Measurements from ENCODE around the gene GUK1. TPM values are rescaled to one million over a fixed set of nuclear protein-coding genes. Genes with fewer than 3 reads are reported as not detected.

GUK1 gene
- total and polyA plus RNA-seq, 2 of the 4 experiments (the other 2 are of a cell fraction), result 465 to 548 TPM

- H4K8ac ChIP-seq (ENCODE audit: low read depth in 2 of 2, low read length in 2 of 2), result no peak overlapping the region
- H4K91ac ChIP-seq (ENCODE audit: insufficient read depth, low read depth, low read length), result no peak overlapping the region
- intact Hi-C loops (cut with micrococcal nuclease), result no loop called here
- H3K9me3 ChIP-seq (ENCODE audit: control insufficient read depth, insufficient read depth, low read length), result no peaks in the 10 kb centered on the region
- no peak overlapping the region for H3K9ac ChIP-seq (ENCODE audit: low read depth, low read length)
- H3K14ac ChIP-seq (replicated peaks; ENCODE audit: low read depth, low read length), result no peak overlapping the region
- no peak overlapping the region for H2BK15ac ChIP-seq (ENCODE audit: low read depth, low read length)
- H3K4me3 ChIP-seq (ENCODE audit: insufficient read depth, low read depth, low read length), result no peak overlapping the region
- no peak overlapping the region for H2BK20ac ChIP-seq (ENCODE audit: low read depth, low read length)
- no peak for DNase-seq
- no peak overlapping the region for H3K4me2 ChIP-seq (ENCODE audit: low read depth, low read length)
- no peak overlapping the region for H2AFZ ChIP-seq (replicated peaks; ENCODE audit: low read length, poor library complexity)
- no CpG with 5 or more reads among the region's 3 CpGs for WGBS, 2 experiments (ENCODE audit: extremely low coverage in 2 of 2, insufficient read length in 1 of 2)
- peaks cover 14 to 43% of the 10 kb centered on the region in 2 experiments for H3K79me1 ChIP-seq (ENCODE audit: low read depth in 1 of 2, low read length in 2 of 2)
- peaks cover 23% of the 10 kb centered on the region for H3K4me1 ChIP-seq (ENCODE audit: control insufficient read depth, insufficient read depth, low read length)
- no peak overlapping the region for H3K27ac ChIP-seq (ENCODE audit: insufficient read depth, low read length)
- no peak overlapping the region for H2BK5ac ChIP-seq (ENCODE audit: low read depth, low read length, poor library complexity, severe bottlenecking)
- H3K56ac ChIP-seq (ENCODE audit: extremely low read depth, insufficient read depth, low read length), result no peak overlapping the region
- peaks cover 3% of the 10 kb centered on the region; the same call in 1 of the 2 replicates for H3K36me3 ChIP-seq (ENCODE audit: control insufficient read depth, insufficient read depth, low read length)
- H3K9me1 ChIP-seq (ENCODE audit: insufficient read depth, low read length), result peaks cover 16% of the 10 kb centered on the region
- peaks cover 7% of the 10 kb centered on the region; the same call in 1 of the 2 replicates for H4K20me1 ChIP-seq (ENCODE audit: insufficient read depth, low read length)
- no peak overlapping the region for H3K4ac ChIP-seq (ENCODE audit: low read depth, low read length)
- POLR2A ChIA-PET (ENCODE audit: unreplicated experiment), result interaction anchor here (0.6 kb wide), 1 partner anchor 15 kb away, joined by 3 read pairs; no protein-coding TSS in a partner anchor
- H3K27me3 ChIP-seq (ENCODE audit: control insufficient read depth, insufficient read depth, low read length), result no peaks in the 10 kb centered on the region
- CTCF ChIA-PET, result no interaction called here
- TF ChIP-seq RAD21 (IDR thresholded peaks at IDR 0.05; ENCODE audit: low read length), result no peak
- TF ChIP-seq CEBPB (IDR thresholded peaks at IDR 0.05; ENCODE audit: low read depth, low read length), result no peak
- TF ChIP-seq FOS (IDR thresholded peaks at IDR 0.05; ENCODE audit: low read depth, low read length), result no peak
- no peak for TF ChIP-seq NFE2L2 (IDR thresholded peaks at IDR 0.05; ENCODE audit: low read depth, low read length)
- TF ChIP-seq MXI1 (IDR thresholded peaks at IDR 0.05; ENCODE audit: borderline replicate concordance, low read depth, low read length), result no peak
- no peak for TF ChIP-seq SMC3 (IDR thresholded peaks at IDR 0.05; ENCODE audit: low read depth, low read length)
- BruUV-seq (replicated peaks), result no TSS peak
- H4K5ac ChIP-seq (ENCODE audit: low read depth, low read length), result no peak overlapping the region
- no peak overlapping the region for H2AK5ac ChIP-seq (ENCODE audit: low read depth, low read length)
- in situ Hi-C loops (cut with MboI; ENCODE audit: low sequenced_read_pairs), result no loop called here
- no peak for ATAC-seq (ENCODE audit: low read depth)
- no peak overlapping the region for H3K23ac ChIP-seq (ENCODE audit: low read depth, low read length)
- dilution Hi-C loops (cut with HindIII; ENCODE audit: low sequenced_read_pairs, unreplicated experiment), result no loop called here
- no peak overlapping the region for H2BK120ac ChIP-seq (ENCODE audit: low read depth, low read length)
- H3K18ac ChIP-seq (ENCODE audit: low read depth, low read length), result no peak overlapping the region
- no peak overlapping the region for H2AK9ac ChIP-seq (replicated peaks; ENCODE audit: low read depth, low read length, poor library complexity)
Observed at GRCh38 chr1:228152918-228153258, 12.8 kb downstream of the GUK1 start.
